Glutamatergic neuron (in vitro differentiated cells): ENCODE data around the gene TBC1D5. TPM values are rescaled to one million over a fixed set of nuclear protein-coding genes. Genes with fewer than 3 reads are reported as not detected.
"Not testable (repeated sequence)": the region's sequence is repeated elsewhere in the genome, so short reads cannot be mapped to it uniquely, and the experiment has no call there.

ENCODE experiments used
- DNase-seq: peaks from one replicate; pipeline ENCODE4 v3.0.0; 2022
- H3K27ac Mint-ChIP-seq: one replicate; pipeline ENCODE4 v1.8.0; 2020; ENCODE audit warnings: mild to moderate bottlenecking, mixed read lengths, inconsistent platforms; ENCODE audit not compliant: unreplicated experiment
- H3K27me3 Mint-ChIP-seq: one replicate; pipeline ENCODE4 v1.8.0; 2020; ENCODE audit warnings: mild to moderate bottlenecking, moderate library complexity, mixed read lengths, inconsistent platforms; ENCODE audit not compliant: unreplicated experiment
- H3K36me3 Mint-ChIP-seq: one replicate; pipeline ENCODE4 v1.8.0; 2020; ENCODE audit warnings: mild to moderate bottlenecking, mixed read lengths, inconsistent platforms; ENCODE audit not compliant: unreplicated experiment
- H3K4me1 Mint-ChIP-seq: one replicate; pipeline ENCODE4 v1.8.0; 2020; ENCODE audit warnings: mild to moderate bottlenecking, low read depth, mixed read lengths, inconsistent platforms; ENCODE audit not compliant: unreplicated experiment
- H3K4me3 Mint-ChIP-seq: one replicate; pipeline ENCODE4 v1.8.0; 2020; ENCODE audit warnings: mild to moderate bottlenecking, mixed read lengths, inconsistent platforms; ENCODE audit not compliant: unreplicated experiment
- H3K9me3 Mint-ChIP-seq: one replicate; pipeline ENCODE4 v1.8.0; 2020; ENCODE audit warnings: mild to moderate bottlenecking, moderate library complexity, mixed read lengths, inconsistent platforms; ENCODE audit not compliant: unreplicated experiment
- CTCF ChIP-seq: fragments of 200-600 bp; sonication (generic); IDR thresholded peaks from one replicate; pipeline ENCODE4 v1.5.0; 2021; ENCODE audit not compliant: partially characterized antibody, unreplicated experiment
- total RNA-seq: library from RNA; stranded (reverse); fragmentation: NEBNext Ultra II Directional; extraction: Animal tissue kit (Norgen Biotek cat#: 25700); gene quantifications from one replicate; pipeline ENCODE4 v1.2.1, GENCODE V29; 2021; ENCODE audit not compliant: unreplicated experiment

The TBC1D5 gene
- total RNA-seq, 1 donor from 2014 or later, result 40.2 TPM

- no peak for TF ChIP-seq CTCF
- no peaks in the 10 kb centered on the region for H3K4me1 Mint-ChIP-seq
- H3K9me3 Mint-ChIP-seq, result no peaks in the 10 kb centered on the region
- no peak overlapping the region for H3K4me3 Mint-ChIP-seq
- no peaks in the 10 kb centered on the region for H3K27me3 Mint-ChIP-seq
- no peak for DNase-seq
- H3K36me3 Mint-ChIP-seq, result peaks cover 5% of the 10 kb centered on the region
- no peak overlapping the region for H3K27ac Mint-ChIP-seq
These were observed 12.0 kb downstream of the TBC1D5 start for GRCh38 chr3:17730318-17730967.

- H3K4me1 Mint-ChIP-seq, result no peaks in the 10 kb centered on the region
- no peak for TF ChIP-seq CTCF
- no peak for DNase-seq
- H3K27me3 Mint-ChIP-seq, result no peaks in the 10 kb centered on the region
- no peak overlapping the region for H3K4me3 Mint-ChIP-seq
- H3K9me3 Mint-ChIP-seq, result no peaks in the 10 kb centered on the region
- H3K36me3 Mint-ChIP-seq, result peaks cover 5% of the 10 kb centered on the region
- no peak overlapping the region for H3K27ac Mint-ChIP-seq
These were observed 16.1 kb downstream of the TBC1D5 start for GRCh38 chr3:17726313-17726712.

GRCh38 chr3:17725844-17726243 lies 16.6 kb downstream of the TBC1D5 start:
- H3K4me3 Mint-ChIP-seq, H3K4me1 Mint-ChIP-seq, H3K36me3 Mint-ChIP-seq, H3K9me3 Mint-ChIP-seq, H3K27ac Mint-ChIP-seq, H3K27me3 Mint-ChIP-seq, DNase-seq: not testable (repeated sequence)

- H3K9me3 Mint-ChIP-seq, result no peaks in the 10 kb centered on the region
- H3K27me3 Mint-ChIP-seq, result no peaks in the 10 kb centered on the region
- H3K4me1 Mint-ChIP-seq, result no peaks in the 10 kb centered on the region
- H3K36me3 Mint-ChIP-seq, result no peaks in the 10 kb centered on the region
- H3K27ac Mint-ChIP-seq, result no peak overlapping the region
- no peak overlapping the region for H3K4me3 Mint-ChIP-seq
- TF ChIP-seq CTCF, result no peak
- DNase-seq, result no peak
These were observed 17.5 kb downstream of the TBC1D5 start for GRCh38 chr3:17724948-17725347.

GRCh38 chr3:17724122-17724521 lies 18.3 kb downstream of the TBC1D5 start:
- Mint-ChIP-seq H3K4me3 (no peak overlapping the region), H3K4me1 (no peaks in the 10 kb centered on the region), H3K27me3 (no peaks in the 10 kb centered on the region), H3K9me3 (no peaks in the 10 kb centered on the region), H3K36me3 (no peaks in the 10 kb centered on the region), H3K27ac (no peak overlapping the region)
- no peak for DNase-seq
- TF ChIP-seq CTCF, result no peak
